ENCODE data around the gene RNH1. TPM values are rescaled to one million over a fixed set of nuclear protein-coding genes. Genes with fewer than 3 reads are reported as not detected.

Gene RNH1
- total RNA-seq, 4 donors from 2014 or later, result 220 to 303 (median 281) TPM

GRCh38 chr11:452916-453527 lies 54.0 kb downstream of the RNH1 start:
- H3K4me3 ChIP-seq, result no peak overlapping the region
- no peaks in the 10 kb centered on the region for H3K9me3 ChIP-seq
- no peak for DNase-seq (ENCODE audit: low spot score in 2 of 2)
- no peak for TF ChIP-seq POLR2A (IDR thresholded peaks at IDR 0.05)
- no peak for TF ChIP-seq EP300 (IDR thresholded peaks at IDR 0.05)
- TF ChIP-seq CTCF (IDR thresholded peaks at IDR 0.05), result no peak
- peaks cover 0 to 39% (median 0%) of the 10 kb centered on the region in 3 donors for H3K36me3 ChIP-seq
- H3K4me1 ChIP-seq, result peaks cover 0 to 46% (median 23%) of the 10 kb centered on the region in 4 donors
- no peak overlapping the region for H3K27ac ChIP-seq
- H3K27me3 ChIP-seq, result no peaks in the 10 kb centered on the region
- WGBS, 2 donors, result 82 to 87% methylated on average over 19 of the region's 19 CpGs

GRCh38 chr11:452203-452744 lies 54.8 kb downstream of the RNH1 start:
- Histone ChIP-seq H3K36me3 (peaks cover 0 to 33% (median 0%) of the 10 kb centered on the region in 3 donors), H3K4me1 (peaks cover 0 to 50% (median 23%) of the 10 kb centered on the region in 4 donors), H3K27ac (peak overlapping the region in 1 of 4 donors; percentile 97), H3K4me3 (no peak overlapping the region), H3K9me3 (no peaks in the 10 kb centered on the region), H3K27me3 (no peaks in the 10 kb centered on the region)
- DNase-seq (ENCODE audit: low spot score in 2 of 2), result no peak
- 79 to 81% methylated on average over 12 of the region's 12 CpGs for WGBS, 2 donors
- TF ChIP-seq EP300 (IDR thresholded peaks at IDR 0.05) (no peak), CTCF (IDR thresholded peaks at IDR 0.05) (no peak), POLR2A (IDR thresholded peaks at IDR 0.05) (no peak)

- H3K27me3 ChIP-seq, result no peaks in the 10 kb centered on the region
- TF ChIP-seq CTCF (IDR thresholded peaks at IDR 0.05), result no peak
- TF ChIP-seq EP300 (IDR thresholded peaks at IDR 0.05), result no peak
- no peak for TF ChIP-seq POLR2A (IDR thresholded peaks at IDR 0.05)
- no peaks in the 10 kb centered on the region for H3K9me3 ChIP-seq
- peak overlapping the region in 1 of 4 donors; percentile 81 for H3K4me3 ChIP-seq
- peaks cover 0 to 33% (median 0%) of the 10 kb centered on the region in 3 donors for H3K36me3 ChIP-seq
- peaks cover 0 to 50% (median 23%) of the 10 kb centered on the region in 4 donors for H3K4me1 ChIP-seq
- peak overlapping the region in 2 of 4 donors; percentile 97 for H3K27ac ChIP-seq
- DNase-seq (ENCODE audit: low spot score in 2 of 2), result no peak
- 78% methylated on average over 11 to 14 of the region's 14 CpGs for WGBS, 2 donors
These were observed 55.3 kb downstream of the RNH1 start for GRCh38 chr11:451738-452137.

GRCh38 chr11:450809-451451 lies 56.1 kb downstream of the RNH1 start:
- WGBS, 2 donors, result 4% methylated on average over 36 to 44 of the region's 46 CpGs
- Histone ChIP-seq H3K27ac (peak overlapping the region; percentile 72 to 97 (median 97)), H3K36me3 (peaks cover 0 to 33% (median 0%) of the 10 kb centered on the region in 3 donors), H3K27me3 (no peaks in the 10 kb centered on the region), H3K4me1 (peaks cover 0 to 50% (median 23%) of the 10 kb centered on the region in 4 donors), H3K4me3 (peak overlapping the region; percentile 67 to 94 (median 86)), H3K9me3 (no peaks in the 10 kb centered on the region)
- no peak for TF ChIP-seq POLR2A (IDR thresholded peaks at IDR 0.05)
- TF ChIP-seq CTCF (IDR thresholded peaks at IDR 0.05), result peak in 4 of 5 experiments; percentile 19 to 30 (median 20)
- DNase-seq (ENCODE audit: low spot score in 2 of 2), result peak; percentile 51 to 71
